Endothelial cell of umbilical vein (primary cell): Measurements from ENCODE around the gene ALDH6A1. TPM values are rescaled to one million over a fixed set of nuclear protein-coding genes. Genes with fewer than 3 reads are reported as not detected.

Experiments
- BruUV-seq: library from RNA; stranded (reverse); fragments of 400-500 nt; replicated peaks from 2 replicates; lab custom pipeline; 2021; lab: Mats Ljungman, UMichigan
- CTCF ChIA-PET: fragments of 300-600, 350-600 bp; sonication (Branson Sonifier 250); formaldehyde crosslinking; loops from one replicate; lab custom pipeline; 2021; ENCODE audit warnings: antibody characterized with exemption, inconsistent platforms; lab: Charles Lee
- POLR2A ChIA-PET: fragments of 300-600, 350-600 bp; sonication (Branson Sonifier 250); formaldehyde crosslinking; loops from one replicate; lab custom pipeline; 2021; ENCODE audit warnings: antibody characterized with exemption, inconsistent platforms; lab: Charles Lee
- DNase-seq: peaks from one replicate; pipeline ENCODE4 v3.0.0-alpha.2; 2011; ENCODE audit warnings: low read depth, low spot score
- FAIRE-seq: peaks from 2 replicates; lab custom pipeline; 2011; peaks lifted over from hg19 to GRCh38; lab: Jason Lieb, UNC
- H2AFZ ChIP-seq: 2 replicates; pipeline ENCODE4 v1.6.0; 2012; ENCODE audit warnings: low read depth, low read length, control low read depth, inconsistent platforms
- H3K27ac ChIP-seq: 2 replicates; pipeline ENCODE4 v1.5.1; 2011; ENCODE audit warnings: low read depth, mild to moderate bottlenecking, control low read depth, low read length, moderate library complexity; ENCODE audit not compliant: insufficient read depth
- H3K27me3 ChIP-seq, 2 experiments: 2 replicates each; pipeline versions ENCODE4 v1.6.0 to v1.6.1; 2011; ENCODE audit warnings: low read length in 2 of 2, mixed read lengths in 1 of 2; ENCODE audit not compliant: control insufficient read depth in 2 of 2, insufficient read depth in 2 of 2
- H3K36me3 ChIP-seq, 2 experiments: 2 replicates in 1 of 2; 3 replicates in 1 of 2; pipeline ENCODE4 v1.5.1; 2011; ENCODE audit warnings: low read length in 2 of 2, mild to moderate bottlenecking in 1 of 2, moderate library complexity in 1 of 2; ENCODE audit not compliant: control insufficient read depth in 2 of 2, insufficient read depth in 2 of 2; ENCODE audit errors: extremely low read depth in 1 of 2
- H3K4me1 ChIP-seq: 3 replicates; pipeline ENCODE4 v1.5.1; 2011; ENCODE audit warnings: mild to moderate bottlenecking, low read length; ENCODE audit not compliant: control insufficient read depth, insufficient read depth; ENCODE audit errors: extremely low read depth
- H3K4me2 ChIP-seq: 2 replicates; pipeline ENCODE4 v1.6.1; 2011; ENCODE audit warnings: low read length, control low read depth, mixed read lengths; ENCODE audit not compliant: insufficient read depth
- H3K4me3 ChIP-seq, 3 experiments: fragments of 200-600 bp in 1 of 3; sonication (generic), shearing (Covaris generic) in 1 of 3; replicated peaks in 1 of 3; 2 replicates each; pipeline ENCODE4 v1.5.1; 2011 to 2016; ENCODE audit warnings: control low read depth in 3 of 3, low read length in 3 of 3, mild to moderate bottlenecking in 2 of 3, inconsistent platforms in 1 of 3, low read depth in 1 of 3, moderate library complexity in 1 of 3; ENCODE audit not compliant: insufficient read depth in 1 of 3
- H3K79me2 ChIP-seq: 2 replicates; pipeline ENCODE4 v1.6.0; 2012; ENCODE audit warnings: low read length, inconsistent platforms; ENCODE audit not compliant: control insufficient read depth, insufficient read depth
- H3K9ac ChIP-seq: replicated peaks from 2 replicates; pipeline ENCODE3; 2011; ENCODE audit warnings: low read length, control low read depth; ENCODE audit not compliant: insufficient read depth; ENCODE audit errors: extremely low read depth
- H3K9me1 ChIP-seq: replicated peaks from 3 replicates; pipeline ENCODE4 v1.6.0; 2011; ENCODE audit warnings: mild to moderate bottlenecking, low read length; ENCODE audit not compliant: control insufficient read depth, insufficient read depth; ENCODE audit errors: extremely low read depth
- H3K9me3 ChIP-seq: replicated peaks from 2 replicates; pipeline ENCODE4 v1.5.1; 2012; ENCODE audit warnings: low read length, inconsistent platforms; ENCODE audit not compliant: control insufficient read depth, insufficient read depth
- H4K20me1 ChIP-seq: replicated peaks from 2 replicates; pipeline ENCODE3; 2011; ENCODE audit warnings: mild to moderate bottlenecking, low read length; ENCODE audit not compliant: control insufficient read depth, insufficient read depth; ENCODE audit errors: extremely low read depth
- CTCF ChIP-seq, 2 donors: IDR thresholded peaks; 1 replicate in 1 of 2; 2 replicates in 1 of 2; pipeline ENCODE4 v1.5.1; 2011; ENCODE audit warnings: low read length in 2 of 2, mild to moderate bottlenecking in 2 of 2, moderate library complexity in 2 of 2, control low read depth in 1 of 2, inconsistent platforms in 1 of 2, low read depth in 1 of 2; ENCODE audit not compliant: insufficient read depth in 1 of 2; ENCODE audit errors: extremely low read depth in 1 of 2
- EZH2 ChIP-seq: IDR thresholded peaks from 2 replicates; pipeline ENCODE4 v1.6.1; 2012; ENCODE audit warnings: borderline replicate concordance, low read depth, mild to moderate bottlenecking, moderate library complexity, low read length, inconsistent platforms; ENCODE audit not compliant: severe bottlenecking
- FOS ChIP-seq: IDR thresholded peaks from 2 replicates; pipeline ENCODE4 v1.6.1; 2011; ENCODE audit warnings: mild to moderate bottlenecking, low read length, moderate library complexity, borderline replicate concordance; ENCODE audit not compliant: insufficient read depth
- GATA2 ChIP-seq: IDR thresholded peaks from 2 replicates; pipeline ENCODE4 v1.7.0; 2011; ENCODE audit warnings: low read depth, mild to moderate bottlenecking, moderate library complexity, mixed read lengths, low read length; ENCODE audit not compliant: insufficient read length, insufficient read depth
- JUN ChIP-seq: IDR thresholded peaks from 2 replicates; pipeline ENCODE4 v1.6.1; 2011; ENCODE audit warnings: borderline replicate concordance, low read depth; ENCODE audit not compliant: insufficient read length, insufficient read depth
- MAX ChIP-seq: IDR thresholded peaks from 2 replicates; pipeline ENCODE4 v1.6.1; 2011; ENCODE audit not compliant: insufficient read depth, insufficient read length
- MYC ChIP-seq: IDR thresholded peaks from one replicate; pipeline ENCODE4 v1.6.1; 2011; ENCODE audit warnings: mild to moderate bottlenecking, low read depth, low read length
- POLR2A ChIP-seq: IDR thresholded peaks from 2 replicates; pipeline ENCODE4 v1.6.1; 2012; ENCODE audit warnings: low read depth, mild to moderate bottlenecking, control low read depth, low read length
- POLR2AphosphoS5 ChIP-seq: IDR thresholded peaks from 2 replicates; pipeline ENCODE4 v1.6.1; 2012; ENCODE audit warnings: low read depth, mild to moderate bottlenecking, control low read depth, low read length, moderate library complexity; ENCODE audit not compliant: insufficient read depth
- dilution Hi-C: fragments of 300-500 bp; cut with MboI; formaldehyde crosslinking; loops from one replicate; pipeline ENCODE4 v1.15.0; 2019; ENCODE audit warnings: low sequenced_read_pairs; ENCODE audit not compliant: extremely low pct_ligation_motif_present
- intact Hi-C: fragments of 100-400 bp; cut with micrococcal nuclease; formaldehyde crosslinking; loops from one replicate; pipeline ENCODE4 v1.10.0; 2022
- polyA plus RNA-seq, 4 experiments: library from polyadenylated mRNA; depleted of rRNA in 3 of 4; stranded (reverse) in 3 of 4; unstranded in 1 of 4; fragments of >200 nt; gene quantifications; 2 replicates each; pipeline versions ENCODE4 v1.2.1 to v1.2.3, GENCODE V29; 2011 to 2012; ENCODE audit warnings: missing spikeins in 1 of 4
- total RNA-seq: library from RNA; stranded (reverse); gene quantifications from 2 replicates; pipeline ENCODE4 v1.2.3, GENCODE V29; 2021

Gene ALDH6A1
- total and polyA plus RNA-seq, 2 donors (not counting 3 experiments of a cell fraction or from before 2014, with no cell fraction given): 5.2 to 10.2 TPM

GRCh38 chr14:74062809-74063150, 21.5 kb downstream of the ALDH6A1 start:
- Histone ChIP-seq H3K36me3 (no peaks in the 10 kb centered on the region), H3K4me2 (no peak overlapping the region), H3K27me3 (no peaks in the 10 kb centered on the region), H3K9me1 (no peaks in the 10 kb centered on the region), H3K9me3 (no peaks in the 10 kb centered on the region), H3K27ac (no peak overlapping the region), H3K9ac (no peak overlapping the region), H2AFZ (no peak overlapping the region), H3K4me3 (no peak overlapping the region), H4K20me1 (no peaks in the 10 kb centered on the region), H3K4me1 (peaks cover 30% of the 10 kb centered on the region), H3K79me2 (no peaks in the 10 kb centered on the region)
- BruUV-seq: no TSS peak
- FAIRE-seq (no peak), DNase-seq (no peak)
- dilution Hi-C loops: no loop called here
- ChIA-PET POLR2A (no interaction called here), CTCF (no interaction called here)
- intact Hi-C loops: no loop called here
- TF ChIP-seq POLR2A (no peak), FOS (no peak), CTCF (IDR thresholded peaks at IDR 0.05; ENCODE audit: extremely low read depth in 1 of 2, insufficient read depth in 1 of 2, low read depth in 1 of 2, low read length in 2 of 2) (no peak), MAX (no peak), GATA2 (no peak), POLR2AphosphoS5 (no peak), JUN (no peak), EZH2 (no peak), MYC (no peak)
